ENCODE data around the gene RAE1. TPM values are rescaled to one million over a fixed set of nuclear protein-coding genes. Genes with fewer than 3 reads are reported as not detected.

The RAE1 gene
- total RNA-seq, 1 experiment from 2014 or later: 183 TPM

- H2AFZ ChIP-seq (ENCODE audit: low read length): no peak overlapping the region
- no peaks in the 10 kb centered on the region for H4K20me1 ChIP-seq (ENCODE audit: low read length)
- no peak overlapping the region for H3K27ac ChIP-seq (ENCODE audit: low read length)
- no peaks in the 10 kb centered on the region for H3K36me3 ChIP-seq (ENCODE audit: low read depth, low read length)
- intact Hi-C loops (cut with micrococcal nuclease): no loop called here
- 0 out of 2 replicates have a peak, but pooled peaks cover 2% of the 10 kb centered on the region for H3K79me2 ChIP-seq (ENCODE audit: low read length)
- H3K27me3 ChIP-seq (ENCODE audit: low read length): no peaks in the 10 kb centered on the region
- ChIA-PET CTCF (no interaction called here), POLR2A (ENCODE audit: unreplicated experiment) (no interaction called here)
- H3K9me2 ChIP-seq (replicated peaks; ENCODE audit: low read length): no peaks in the 10 kb centered on the region
- no peaks in the 10 kb centered on the region for H3K9me3 ChIP-seq (ENCODE audit: low read length)
- H3K9ac ChIP-seq (ENCODE audit: low read length): no peak overlapping the region
- no peak for TF ChIP-seq CTCF (conservative IDR thresholded peaks at IDR 0.05; ENCODE audit: low read depth, low read length)
- TF ChIP-seq EZH2 (IDR thresholded peaks at IDR 0.05; ENCODE audit: low read length, unreplicated experiment): no peak
- no peak for TF ChIP-seq EZH2phosphoT487 (IDR thresholded peaks at IDR 0.05; ENCODE audit: borderline replicate concordance, low read length)
- H3F3A ChIP-seq (ENCODE audit: low read length, unreplicated experiment): no peaks in the 10 kb centered on the region
- ATAC-seq (no peak), DNase-seq (no peak)
- H3K4me3 ChIP-seq (ENCODE audit: low read length): no peak overlapping the region
- H3K4me1 ChIP-seq (ENCODE audit: insufficient read depth, low read length): peaks cover 18% of the 10 kb centered on the region
- no peak overlapping the region for H3K4me2 ChIP-seq (ENCODE audit: low read length)
- BruUV-seq (replicated peaks): no TSS peak
Observed at GRCh38 chr20:57386762-57387161, 35.7 kb downstream of the RAE1 start.

GRCh38 chr20:57387463-57387862, 36.4 kb downstream of the RAE1 start:
- no TSS peak for BruUV-seq (replicated peaks)
- H3K9ac ChIP-seq (ENCODE audit: low read length): no peak overlapping the region
- no peak overlapping the region for H3K4me2 ChIP-seq (ENCODE audit: low read length)
- H3K9me3 ChIP-seq (ENCODE audit: low read length): no peaks in the 10 kb centered on the region
- no peaks in the 10 kb centered on the region for H3K9me2 ChIP-seq (replicated peaks; ENCODE audit: low read length)
- no peaks in the 10 kb centered on the region for H3K27me3 ChIP-seq (ENCODE audit: low read length)
- H3K27ac ChIP-seq (ENCODE audit: low read length): no peak overlapping the region
- intact Hi-C loops (cut with micrococcal nuclease): no loop called here
- H4K20me1 ChIP-seq (ENCODE audit: low read length): no peaks in the 10 kb centered on the region
- no peaks in the 10 kb centered on the region for H3F3A ChIP-seq (ENCODE audit: low read length, unreplicated experiment)
- no peak for ATAC-seq
- ChIA-PET CTCF (no interaction called here), POLR2A (ENCODE audit: unreplicated experiment) (no interaction called here)
- H3K79me2 ChIP-seq (ENCODE audit: low read length): peaks cover 8% of the 10 kb centered on the region
- TF ChIP-seq EZH2phosphoT487 (IDR thresholded peaks at IDR 0.05; ENCODE audit: borderline replicate concordance, low read length): no peak
- TF ChIP-seq EZH2 (IDR thresholded peaks at IDR 0.05; ENCODE audit: low read length, unreplicated experiment): no peak
- TF ChIP-seq CTCF (conservative IDR thresholded peaks at IDR 0.05; ENCODE audit: low read depth, low read length): no peak
- H2AFZ ChIP-seq (ENCODE audit: low read length): no peak overlapping the region
- no peak for DNase-seq
- no peak overlapping the region for H3K4me3 ChIP-seq (ENCODE audit: low read length)
- no peaks in the 10 kb centered on the region for H3K36me3 ChIP-seq (ENCODE audit: low read depth, low read length)
- H3K4me1 ChIP-seq (ENCODE audit: insufficient read depth, low read length): peaks cover 22% of the 10 kb centered on the region

- H3K4me1 ChIP-seq (ENCODE audit: insufficient read depth, low read length): peaks cover 27% of the 10 kb centered on the region
- DNase-seq (no peak), ATAC-seq (no peak)
- peaks cover 13% of the 10 kb centered on the region for H3K79me2 ChIP-seq (ENCODE audit: low read length)
- no peak overlapping the region for H3K4me2 ChIP-seq (ENCODE audit: low read length)
- TF ChIP-seq CTCF (conservative IDR thresholded peaks at IDR 0.05; ENCODE audit: low read depth, low read length) (no peak), EZH2phosphoT487 (IDR thresholded peaks at IDR 0.05; ENCODE audit: borderline replicate concordance, low read length) (no peak), EZH2 (IDR thresholded peaks at IDR 0.05; ENCODE audit: low read length, unreplicated experiment) (no peak)
- no peak overlapping the region for H3K9ac ChIP-seq (ENCODE audit: low read length)
- H3K27me3 ChIP-seq (ENCODE audit: low read length): no peaks in the 10 kb centered on the region
- peaks cover 3% of the 10 kb centered on the region; the same call in 1 of the 2 replicates for H4K20me1 ChIP-seq (ENCODE audit: low read length)
- no peaks in the 10 kb centered on the region for H3K9me3 ChIP-seq (ENCODE audit: low read length)
- H3K27ac ChIP-seq (ENCODE audit: low read length): no peak overlapping the region
- H3K4me3 ChIP-seq (ENCODE audit: low read length): no peak overlapping the region
- H3F3A ChIP-seq (ENCODE audit: low read length, unreplicated experiment): no peaks in the 10 kb centered on the region
- H3K36me3 ChIP-seq (ENCODE audit: low read depth, low read length): no peaks in the 10 kb centered on the region
- no peak overlapping the region for H2AFZ ChIP-seq (ENCODE audit: low read length)
- CTCF ChIA-PET: no interaction called here
- intact Hi-C loops (cut with micrococcal nuclease): no loop called here
- H3K9me2 ChIP-seq (replicated peaks; ENCODE audit: low read length): no peaks in the 10 kb centered on the region
- POLR2A ChIA-PET (ENCODE audit: unreplicated experiment): no interaction called here
- BruUV-seq (replicated peaks): no TSS peak
Observed at GRCh38 chr20:57387945-57388371, 36.9 kb downstream of the RAE1 start.

All from PC-3 (cell line).